ENCODE results near the gene LONP1.

DNA sequence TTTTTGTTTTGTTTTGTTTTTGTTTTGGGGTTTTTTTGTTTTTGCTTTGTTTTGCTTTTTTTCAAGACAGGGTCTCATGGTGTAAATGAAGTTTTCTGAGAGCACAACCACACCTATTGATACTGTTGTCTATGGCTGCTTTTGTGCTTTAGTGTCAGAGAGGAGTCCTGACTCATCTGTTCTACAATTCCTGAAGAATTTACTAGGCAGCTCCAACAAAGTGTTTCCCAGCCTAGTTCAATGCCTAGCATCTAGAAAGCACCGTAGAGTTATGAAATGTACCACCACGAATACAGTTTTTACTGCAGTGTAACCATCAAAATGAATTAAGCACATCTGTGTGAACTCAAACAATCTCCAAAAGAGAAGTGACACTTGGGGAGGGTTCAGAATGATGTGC is 75.9 kb downstream of the LONP1 start:
- no peak for TF ChIP-seq SUZ12 (IDR thresholded peaks at IDR 0.05; ENCODE audit: extremely low read depth, insufficient read depth, insufficient read length)
- no peak for TF ChIP-seq ZNF274 (IDR thresholded peaks at IDR 0.05; ENCODE audit: low read depth, low read length)
- no peak for TF ChIP-seq YY1 (IDR thresholded peaks at IDR 0.05; ENCODE audit: insufficient read depth, insufficient read length)
